Measurements from ENCODE around the gene CNTRL. TPM values are rescaled to one million over a fixed set of nuclear protein-coding genes. Genes with fewer than 3 reads are reported as not detected.
"Not testable (repeated sequence)": the region's sequence is repeated elsewhere in the genome, so short reads cannot be mapped to it uniquely, and the experiment has no call there.

The CNTRL gene
- total and polyA plus RNA-seq, 2 donors (not counting 1 experiment from before 2014, with no cell fraction given), result 3.8 to 6.8 TPM

- TF ChIP-seq EZH2 (IDR thresholded peaks at IDR 0.05; ENCODE audit: low read length, missing control alignments) (no peak), CTCF (conservative IDR thresholded peaks at IDR 0.05 in 1 of 2, IDR thresholded peaks at IDR 0.05 in 1 of 2; ENCODE audit: low read depth in 1 of 2, low read length in 2 of 2) (no peak)
- Histone ChIP-seq H3K36me3 (ENCODE audit: control insufficient read depth, insufficient read depth, low read length) (no peaks in the 10 kb centered on the region), H3K9me3 (ENCODE audit: control insufficient read depth, insufficient read depth, low read depth, low read length) (no peaks in the 10 kb centered on the region), H2AFZ (ENCODE audit: low read length) (no peak overlapping the region), H3K4me2 (ENCODE audit: extremely low read depth, insufficient read depth, low read length) (no peak overlapping the region), H3K27ac (ENCODE audit: insufficient read depth, low read length) (no peak overlapping the region), H3K9ac (ENCODE audit: insufficient read depth, low read length) (no peak overlapping the region), H3K27me3 (ENCODE audit: control insufficient read depth, insufficient read depth, low read length) (no peaks in the 10 kb centered on the region), H4K20me1 (ENCODE audit: control insufficient read depth, extremely low read depth, insufficient read depth, low read length) (no peaks in the 10 kb centered on the region), H3K4me1 (ENCODE audit: control insufficient read depth, extremely low read depth, insufficient read depth, low read length) (no peaks in the 10 kb centered on the region), H3K4me3 (replicated peaks in 1 of 4; ENCODE audit: control extremely low read depth in 1 of 4, insufficient read depth in 1 of 4, low read depth in 3 of 4, low read length in 4 of 4) (no peak overlapping the region), H3K79me2 (ENCODE audit: control insufficient read depth, insufficient read depth, low read length) (no peaks in the 10 kb centered on the region)
- no peak for DNase-seq (ENCODE audit: low read depth in 2 of 2)
Measured at GRCh38 chr9:121095057-121095456, 20.3 kb downstream of the CNTRL start.

- Histone ChIP-seq H3K4me1 (ENCODE audit: control insufficient read depth, extremely low read depth, insufficient read depth, low read length) (no peaks in the 10 kb centered on the region), H3K4me2 (ENCODE audit: extremely low read depth, insufficient read depth, low read length) (no peak overlapping the region), H3K36me3 (ENCODE audit: control insufficient read depth, insufficient read depth, low read length) (no peaks in the 10 kb centered on the region), H3K9ac (ENCODE audit: insufficient read depth, low read length) (no peak overlapping the region), H3K9me3 (ENCODE audit: control insufficient read depth, insufficient read depth, low read depth, low read length) (no peaks in the 10 kb centered on the region), H4K20me1 (ENCODE audit: control insufficient read depth, extremely low read depth, insufficient read depth, low read length) (no peaks in the 10 kb centered on the region), H3K79me2 (ENCODE audit: control insufficient read depth, insufficient read depth, low read length) (no peaks in the 10 kb centered on the region), H3K27ac (ENCODE audit: insufficient read depth, low read length) (no peak overlapping the region), H2AFZ (ENCODE audit: low read length) (no peak overlapping the region), H3K27me3 (ENCODE audit: control insufficient read depth, insufficient read depth, low read length) (no peaks in the 10 kb centered on the region), H3K4me3 (replicated peaks in 1 of 4; ENCODE audit: control extremely low read depth in 1 of 4, insufficient read depth in 1 of 4, low read depth in 3 of 4, low read length in 4 of 4) (no peak overlapping the region)
- no peak for TF ChIP-seq CTCF (conservative IDR thresholded peaks at IDR 0.05 in 1 of 2, IDR thresholded peaks at IDR 0.05 in 1 of 2; ENCODE audit: low read depth in 1 of 2, low read length in 2 of 2)
- no peak for TF ChIP-seq EZH2 (IDR thresholded peaks at IDR 0.05; ENCODE audit: low read length, missing control alignments)
- no peak for DNase-seq (ENCODE audit: low read depth in 2 of 2)
Measured at GRCh38 chr9:121098567-121099198, 23.9 kb downstream of the CNTRL start.

DNA sequence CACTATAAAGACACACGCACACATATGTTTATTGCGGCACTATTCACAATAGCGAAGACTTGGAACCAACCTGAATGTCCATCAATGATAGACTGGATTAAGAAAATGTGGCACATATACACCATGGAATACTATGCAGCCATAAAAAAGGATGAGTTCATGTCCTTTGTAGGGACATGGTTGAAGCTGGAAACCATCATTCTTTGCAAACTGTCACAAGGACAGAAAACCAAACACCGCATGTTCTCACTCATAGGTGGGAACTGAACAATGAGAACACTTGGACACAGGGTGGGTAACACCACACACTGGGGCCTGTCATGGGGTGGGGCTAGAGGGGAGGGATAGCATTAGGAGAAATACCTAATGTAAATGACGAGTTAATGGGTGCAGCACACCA lies 29.3 kb downstream of the CNTRL start:
- not testable (repeated sequence) for H3K9me3 ChIP-seq (ENCODE audit: control insufficient read depth, insufficient read depth, low read depth, low read length); H2AFZ ChIP-seq (ENCODE audit: low read length)

More for the DNA sequence above, 29.3 kb downstream of the CNTRL start:
- H3K27ac ChIP-seq (ENCODE audit: insufficient read depth, low read length); H3K36me3 ChIP-seq (ENCODE audit: control insufficient read depth, insufficient read depth, low read length); H3K4me1 ChIP-seq (ENCODE audit: control insufficient read depth, extremely low read depth, insufficient read depth, low read length); H3K4me2 ChIP-seq (ENCODE audit: extremely low read depth, insufficient read depth, low read length); H3K27me3 ChIP-seq (ENCODE audit: control insufficient read depth, insufficient read depth, low read length); H3K79me2 ChIP-seq (ENCODE audit: control insufficient read depth, insufficient read depth, low read length); H3K9ac ChIP-seq (ENCODE audit: insufficient read depth, low read length); H4K20me1 ChIP-seq (ENCODE audit: control insufficient read depth, extremely low read depth, insufficient read depth, low read length); DNase-seq (ENCODE audit: low read depth in 2 of 2); H3K4me3 ChIP-seq (replicated peaks in 1 of 4; ENCODE audit: control extremely low read depth in 1 of 4, insufficient read depth in 1 of 4, low read depth in 3 of 4, low read length in 4 of 4): not testable (repeated sequence)
